Suppressor macrophage (primary cell): ENCODE results near the gene DRAXIN.

Experiments
- DNase-seq, 4 experiments: peaks; one replicate each; pipeline ENCODE4 v3.0.0-alpha.2; 2020 to 2022

DRAXIN gene

DNA sequence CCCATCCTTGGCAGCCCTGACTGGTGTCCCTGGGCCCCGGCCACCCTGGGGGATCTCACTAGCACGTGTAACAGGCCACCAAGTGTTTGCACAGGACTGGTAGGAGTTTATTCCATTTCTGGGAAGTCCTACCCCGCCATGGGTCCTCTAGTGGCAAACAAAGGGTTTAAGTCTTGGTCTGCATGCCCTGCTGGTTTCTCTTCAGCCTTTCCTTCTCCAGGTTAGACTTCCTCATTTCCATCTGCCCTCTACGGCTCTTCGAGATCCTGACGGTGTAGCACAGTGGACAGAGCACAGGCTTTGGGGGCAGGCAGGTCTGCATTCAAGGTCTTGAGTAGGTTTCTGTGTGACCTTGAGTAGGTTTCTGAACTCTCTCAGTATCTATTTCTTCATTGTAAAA lies 47.3 kb downstream of the DRAXIN start:
- peak; percentile 27 to 59 (median 53) for DNase-seq

DNA sequence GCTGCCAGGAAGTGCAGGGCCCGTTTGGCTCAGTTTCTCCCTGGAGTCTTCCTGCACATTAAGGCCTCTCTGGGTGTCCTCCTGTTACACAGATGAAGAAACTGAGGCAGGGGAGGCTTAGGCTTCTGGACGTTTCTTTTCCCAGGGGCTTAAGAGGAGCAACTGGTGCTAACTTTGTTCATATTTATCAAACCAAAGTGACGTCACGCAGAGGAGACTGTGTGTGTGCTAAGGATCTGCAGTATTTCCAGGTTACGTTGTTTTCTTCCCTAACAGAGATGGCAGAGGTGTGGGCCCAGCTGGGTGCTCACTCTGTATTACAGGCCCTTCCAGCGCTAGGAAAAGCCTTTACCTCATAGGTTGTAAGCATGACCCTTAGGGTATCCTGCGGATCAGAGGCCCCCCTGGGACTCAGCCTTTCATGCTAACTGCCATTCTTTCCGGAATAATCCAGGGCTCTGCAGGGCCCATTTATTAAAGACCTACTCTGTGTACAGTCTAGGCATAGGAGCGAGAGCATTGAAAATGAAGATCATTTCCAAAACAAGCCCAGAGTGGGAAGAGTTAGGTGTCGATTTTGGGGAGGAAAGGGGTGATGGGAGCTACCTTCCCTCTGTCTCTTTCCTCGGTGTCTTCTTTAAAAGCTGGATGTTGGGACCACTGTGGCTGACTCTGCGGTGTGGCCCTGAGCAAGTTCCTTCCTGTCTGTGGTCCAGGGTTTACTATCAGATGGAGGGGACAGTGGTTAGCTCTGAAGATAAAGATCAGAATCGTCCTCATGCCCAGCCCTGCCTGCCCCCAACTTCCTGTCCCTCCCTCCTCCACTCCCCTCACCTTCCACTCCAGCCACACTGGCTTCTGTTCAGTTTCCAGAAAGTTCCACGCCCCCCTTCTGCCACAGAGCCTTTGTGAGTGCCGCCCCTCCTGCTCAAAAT lies 49.0 kb downstream of the DRAXIN start:
- DNase-seq: no peak

DNA sequence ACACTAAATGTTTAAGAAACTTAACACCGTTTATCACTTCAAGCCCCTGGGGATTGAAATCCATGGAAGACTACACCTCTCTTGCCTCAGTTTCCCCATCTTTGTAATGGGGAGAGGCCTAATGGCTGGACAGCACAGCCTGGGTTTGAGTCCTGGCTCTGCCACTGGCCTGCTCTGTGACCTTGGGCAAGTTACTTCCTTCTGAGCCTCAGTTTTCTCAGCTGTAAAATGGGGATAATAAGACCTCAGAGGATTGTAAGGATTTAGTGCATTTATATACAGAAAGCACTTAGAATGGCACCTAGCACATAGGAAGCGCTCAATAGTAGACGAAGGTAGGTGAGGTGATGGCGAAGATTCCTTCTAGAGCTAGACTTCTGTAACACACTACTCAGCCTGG lies 50.0 kb downstream of the DRAXIN start:
- DNase-seq: no peak

DNA sequence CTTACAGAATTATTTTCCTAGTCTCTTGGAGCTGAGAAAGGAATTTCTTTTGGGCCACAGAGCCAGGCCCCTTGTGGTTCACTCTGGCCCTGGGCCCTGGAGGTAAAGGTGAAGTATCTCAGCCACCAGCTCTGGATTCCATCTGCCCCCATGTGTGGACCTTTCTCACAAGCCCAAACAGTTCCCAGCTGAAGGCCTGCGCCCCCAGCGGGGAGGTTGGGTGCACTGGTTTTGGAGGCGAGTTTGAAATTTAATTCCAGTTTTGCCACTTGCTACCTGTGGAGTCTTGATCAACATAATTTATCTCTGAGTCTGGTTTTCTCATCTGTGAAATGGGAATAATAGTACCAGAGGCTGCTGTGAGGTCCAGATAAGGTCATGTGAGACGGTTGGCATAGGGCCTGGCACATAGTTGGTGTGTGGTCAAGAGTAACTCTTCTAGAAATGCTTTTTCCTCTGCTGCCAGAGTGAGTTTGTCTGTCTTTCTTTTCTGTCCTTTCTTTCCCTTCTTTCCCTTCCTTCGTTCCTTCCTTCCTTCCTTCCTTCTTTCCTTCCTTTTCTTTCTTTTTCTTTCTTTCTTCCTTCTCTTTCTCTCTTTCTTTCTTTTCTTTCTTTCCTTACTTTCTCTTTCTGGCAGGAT lies 50.5 kb downstream of the DRAXIN start:
- DNase-seq: no peak

DNA sequence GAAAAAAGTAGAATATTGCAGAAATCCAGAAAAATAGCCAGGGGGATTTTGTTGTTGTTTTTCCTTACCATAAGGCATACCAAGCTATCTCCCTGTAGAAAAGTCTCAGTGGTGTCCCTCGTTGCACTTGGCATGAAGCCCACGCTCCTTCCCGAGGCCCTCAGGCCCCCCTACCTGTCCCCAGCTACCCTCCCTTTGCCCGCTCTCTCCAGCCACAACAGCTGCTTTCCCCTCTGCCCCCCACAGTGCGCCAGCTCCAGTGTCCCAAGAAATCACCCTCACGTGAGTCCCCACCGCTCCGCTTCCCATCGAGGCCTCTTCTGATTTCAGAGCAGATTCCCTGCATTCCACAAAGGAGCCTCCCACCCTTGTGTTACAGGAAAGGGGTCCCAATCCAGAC lies 52.8 kb downstream of the DRAXIN start:
- no peak for DNase-seq

- DNase-seq: no peak
Observed at GRCh38 chr1:11746092-11746491, 54.6 kb downstream of the DRAXIN start.

DNA sequence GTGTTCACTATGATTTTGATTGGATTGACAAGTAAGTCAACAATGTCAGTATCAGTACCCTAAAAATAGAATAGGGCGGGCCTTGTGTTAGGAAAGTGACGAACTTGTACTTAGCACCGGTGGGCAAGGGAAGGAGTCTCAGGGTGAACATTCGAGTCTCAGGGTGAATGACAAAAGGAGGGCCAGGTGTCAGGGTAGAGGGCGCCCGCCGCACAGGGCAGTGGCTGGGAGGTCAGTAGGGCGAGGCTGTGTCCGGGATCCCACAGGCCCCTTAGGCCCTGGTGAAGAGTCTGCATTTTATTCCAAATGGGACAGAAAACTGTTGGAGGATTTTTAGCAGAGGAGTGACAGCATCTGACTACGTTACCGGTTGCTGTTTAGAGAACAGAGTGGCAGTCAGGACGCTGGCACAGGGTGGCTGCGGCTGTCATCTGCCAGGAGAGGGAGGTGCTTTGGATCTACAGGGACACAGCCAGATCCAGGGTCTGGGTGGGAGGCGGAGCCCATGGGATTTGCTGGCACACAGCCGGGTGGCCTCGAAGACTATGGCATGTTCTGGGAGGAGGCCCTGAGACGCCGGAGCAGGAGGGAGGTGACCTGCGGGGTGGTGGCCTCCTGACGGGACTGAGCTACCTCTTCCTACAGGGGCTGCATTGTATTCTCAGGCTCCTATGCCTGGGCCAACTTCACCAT lies 55.4 kb downstream of the DRAXIN start:
- no peak for DNase-seq

DNA sequence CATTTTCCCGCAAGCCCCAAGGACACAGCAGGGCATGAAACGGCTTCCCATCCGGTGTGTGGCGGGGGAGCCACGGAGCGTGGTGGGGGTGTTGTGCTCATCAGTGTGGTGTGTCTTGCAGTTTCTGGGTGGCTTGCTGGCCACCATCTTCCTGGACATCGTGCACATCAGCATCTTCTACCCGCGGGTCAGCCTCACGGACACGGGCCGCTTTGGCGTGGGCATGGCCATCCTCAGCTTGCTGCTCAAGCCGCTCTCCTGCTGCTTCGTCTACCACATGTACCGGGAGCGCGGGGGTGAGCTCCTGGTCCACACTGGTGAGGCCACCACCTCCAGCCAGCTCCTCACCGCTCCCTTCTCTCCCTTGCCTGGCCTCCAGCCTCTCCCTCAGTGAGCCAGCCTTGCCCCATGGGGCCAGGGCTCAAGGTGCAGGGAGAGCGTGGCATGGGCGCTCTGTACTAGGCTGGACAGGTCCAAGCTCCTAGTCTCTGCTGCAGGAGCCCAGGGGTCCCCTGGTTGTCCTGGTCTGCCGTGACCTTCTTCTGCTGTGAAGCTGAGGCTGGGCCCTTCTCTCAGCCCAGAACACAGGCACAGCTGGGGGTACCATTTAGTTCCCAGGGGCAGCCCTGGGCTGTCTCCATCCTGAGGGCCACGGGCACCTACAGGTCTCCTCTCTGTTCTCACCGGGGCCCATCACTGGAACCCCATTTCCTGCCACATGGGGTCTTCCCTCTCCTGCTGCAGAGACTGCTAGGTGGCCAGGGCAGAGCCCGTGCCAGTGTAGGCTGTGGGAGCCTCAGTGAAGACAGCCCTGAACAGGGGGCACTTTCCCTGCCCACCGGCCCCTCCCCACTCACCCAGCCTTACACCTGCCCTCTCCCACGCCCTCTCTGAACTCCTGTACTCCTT lies 57.0 kb downstream of the DRAXIN start:
- DNase-seq: no peak

DNA sequence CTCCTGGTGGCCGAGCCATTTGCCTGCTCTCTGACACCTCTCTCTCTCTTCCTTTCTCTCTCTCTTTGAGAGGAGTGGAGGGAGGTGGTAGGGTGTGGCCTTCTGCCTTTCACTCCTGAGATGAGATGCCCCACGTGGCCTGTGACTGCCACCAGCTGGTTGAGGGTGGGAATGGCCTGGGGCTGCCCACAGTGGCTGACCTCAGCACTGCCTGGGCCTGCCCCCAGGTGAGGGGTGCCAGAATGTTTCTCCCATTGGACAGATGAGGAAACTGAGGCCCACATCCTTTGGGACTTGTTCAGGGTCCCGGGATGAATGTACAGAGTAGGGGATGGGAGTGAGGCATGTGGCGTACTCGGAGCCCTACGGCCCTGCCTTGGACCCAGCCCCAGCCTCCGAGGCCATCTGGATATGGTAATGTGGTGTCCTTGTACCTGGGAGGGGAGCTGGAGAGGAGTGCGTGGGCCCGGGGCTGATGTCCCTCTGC lies 57.7 kb downstream of the DRAXIN start:
- DNase-seq: peak in 2 of 4 experiments; percentile 63 to 82

GRCh38 chr1:11749996-11750395 lies 58.5 kb downstream of the DRAXIN start:
- no peak for DNase-seq

GRCh38 chr1:11751087-11751486 lies 59.6 kb downstream of the DRAXIN start:
- DNase-seq: no peak

DNA sequence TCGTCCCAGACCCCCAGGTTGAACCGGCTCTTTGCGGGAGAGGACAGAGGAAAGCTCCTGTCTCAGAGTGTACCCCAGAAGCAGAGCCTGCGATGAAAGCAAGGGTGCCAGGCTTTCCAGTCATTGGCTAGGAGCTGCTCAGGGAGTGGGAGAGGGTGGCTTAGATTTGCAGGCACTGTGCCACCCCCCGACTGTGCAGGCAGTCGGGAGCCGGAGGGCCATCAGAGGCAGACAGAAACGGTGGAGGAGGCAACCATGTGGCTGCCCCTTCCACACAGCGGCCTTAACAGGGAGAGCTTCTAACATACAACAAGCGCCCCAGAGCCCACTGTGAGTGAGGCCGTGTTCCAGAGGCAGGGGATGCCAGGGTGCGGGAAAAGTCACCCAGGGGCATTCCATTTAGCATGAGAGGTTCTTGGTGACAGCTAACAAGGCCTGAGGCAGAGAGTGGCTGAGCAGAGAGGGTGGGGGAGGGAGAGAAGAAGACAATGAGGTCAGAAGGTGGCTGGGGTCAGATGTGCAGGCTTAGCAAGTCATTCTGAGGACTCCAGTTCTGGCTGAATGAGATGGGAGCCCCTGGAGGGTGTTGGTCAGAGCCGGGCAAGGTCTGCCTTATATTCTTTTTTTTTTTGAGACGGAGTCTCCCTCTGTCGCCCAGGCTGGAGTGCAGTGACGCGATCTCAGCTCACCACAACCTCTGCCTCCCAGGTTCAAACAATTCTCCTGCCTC lies 61.0 kb downstream of the DRAXIN start:
- DNase-seq: no peak

- no peak for DNase-seq
Observed at GRCh38 chr1:11753555-11754208, 62.2 kb downstream of the DRAXIN start.

DNA sequence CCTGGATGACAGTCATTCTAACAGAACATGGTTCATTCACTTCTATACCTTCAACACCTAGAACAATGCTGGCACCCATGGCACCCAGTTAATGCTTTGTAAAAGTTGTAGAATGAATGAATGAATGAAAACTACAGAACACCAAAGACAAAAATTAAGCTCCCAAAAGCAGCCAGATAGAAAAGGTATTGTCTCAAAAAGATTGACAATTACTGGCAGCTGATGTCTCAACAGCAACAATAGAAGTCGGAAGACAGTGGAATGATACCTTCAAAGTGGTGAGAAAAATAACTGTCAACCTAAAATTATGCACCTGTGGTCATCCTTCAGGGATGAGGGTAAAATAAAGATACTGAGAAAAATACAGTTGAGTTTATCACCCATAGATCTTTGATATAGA lies 65.5 kb downstream of the DRAXIN start:
- no peak for DNase-seq

- no peak for DNase-seq
Observed at GRCh38 chr1:11759791-11760190, 68.3 kb downstream of the DRAXIN start.

DNA sequence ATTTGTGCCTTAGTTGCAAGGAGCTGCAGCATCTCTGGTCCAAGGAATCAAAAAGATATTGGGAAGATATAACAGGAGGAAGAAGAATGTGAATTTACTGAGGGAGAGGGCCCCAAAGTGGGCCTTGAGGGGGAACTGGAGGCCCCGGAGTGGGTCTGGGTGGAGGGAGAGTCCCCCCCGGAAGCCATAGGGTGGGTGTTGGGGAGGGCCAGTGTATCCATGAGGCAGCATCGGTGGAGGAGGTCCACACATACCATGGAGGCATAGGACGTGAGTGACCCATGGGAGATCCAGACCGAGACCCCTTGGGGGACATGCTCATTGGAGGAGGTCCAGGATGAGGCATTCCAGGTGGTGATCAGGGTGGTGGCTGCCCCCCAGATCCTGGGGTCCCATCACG lies 69.8 kb downstream of the DRAXIN start:
- no peak for DNase-seq

DNA sequence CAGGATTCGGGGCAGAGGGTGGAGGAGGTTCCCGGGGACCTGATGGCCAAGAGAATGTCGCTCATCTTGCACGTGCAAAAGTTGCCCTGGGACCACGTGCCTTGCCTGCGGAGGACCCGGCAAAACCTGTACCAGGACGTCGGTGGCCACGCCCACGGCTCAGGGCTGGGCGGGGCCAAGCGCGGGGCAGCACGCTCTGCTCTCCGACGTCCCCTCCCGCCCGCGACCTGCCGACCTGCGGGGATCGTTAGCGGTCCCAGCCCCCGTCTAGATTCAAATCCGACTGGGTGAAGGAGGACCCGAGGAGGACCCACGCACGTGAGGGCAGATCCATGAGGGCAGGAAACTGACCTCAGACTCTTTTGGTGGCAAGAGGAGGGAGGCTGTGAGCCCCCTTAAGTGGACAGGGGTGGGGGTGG lies 70.5 kb downstream of the DRAXIN start, which contains the start of gene C1orf167:
C1orf167 (plus strand) TSS at position 206 of the 419 bp plus-strand sequence. CDS start 2,208 bp downstream, outside the sequence.
- peak in 2 of 4 experiments; percentile 22 to 37 for DNase-seq

- no peak for DNase-seq
Observed at GRCh38 chr1:11764115-11764514, 72.6 kb downstream of the DRAXIN start.

DNA sequence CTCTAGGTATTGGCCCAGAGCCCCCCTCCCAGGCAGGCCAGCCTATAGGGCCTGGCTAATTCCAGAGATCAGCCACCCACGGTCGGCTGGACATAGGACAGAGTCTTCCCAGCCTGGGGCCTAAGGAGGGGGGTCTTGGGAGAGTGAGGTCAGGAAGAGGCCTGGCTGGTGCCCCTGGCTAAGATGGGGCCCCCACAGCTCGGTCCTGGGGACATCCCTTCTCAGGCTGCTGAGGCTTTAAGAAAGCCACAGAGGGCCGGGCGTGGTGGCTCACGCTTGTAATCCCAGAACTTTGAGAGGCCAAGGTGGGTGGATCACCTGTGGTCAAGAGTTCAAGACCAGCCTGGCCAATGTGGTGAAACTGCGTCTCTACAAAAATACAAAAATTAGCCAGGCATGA lies 73.0 kb downstream of the DRAXIN start:
- DNase-seq: no peak

DNA sequence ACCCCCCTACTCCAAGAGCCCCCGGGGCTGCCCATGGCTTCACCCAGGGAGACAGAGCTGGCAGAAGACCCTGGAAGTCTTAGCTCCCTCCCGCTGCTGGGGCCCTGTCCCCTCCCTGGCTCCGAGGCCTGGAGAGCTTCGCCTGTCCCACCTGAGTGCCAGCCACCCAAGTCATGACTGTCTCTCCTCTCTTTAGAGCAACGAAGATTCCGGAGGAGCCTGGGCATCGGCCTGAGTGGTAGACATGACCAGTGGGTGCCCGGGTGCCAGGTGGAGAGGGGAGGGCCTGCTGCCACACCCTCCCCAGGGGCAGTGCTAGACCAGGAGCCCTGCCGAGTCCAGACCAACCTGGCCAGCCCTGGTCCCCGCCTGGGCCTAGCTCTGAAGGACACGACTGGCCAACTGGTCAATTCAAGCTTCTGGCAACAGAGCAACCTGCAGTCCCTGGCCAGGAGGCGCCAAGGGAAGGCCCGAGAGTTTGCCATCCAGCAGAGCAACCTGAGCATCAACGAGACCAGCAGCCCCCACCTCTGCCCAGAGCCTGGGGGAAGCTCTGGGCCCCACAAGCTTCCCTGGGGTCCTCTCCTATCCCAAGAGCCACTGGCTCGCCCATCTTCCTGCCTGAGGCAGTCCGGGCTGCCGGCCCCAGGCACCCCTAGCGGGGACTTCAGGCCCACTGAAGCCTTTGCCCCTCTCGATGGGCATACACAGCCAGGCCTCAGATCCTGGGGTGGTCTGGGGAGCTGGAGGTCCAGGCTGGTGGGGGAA lies 74.3 kb downstream of the DRAXIN start:
- no peak for DNase-seq
